Measurements from ENCODE around the gene NPTX1. TPM values are rescaled to one million over a fixed set of nuclear protein-coding genes. Genes with fewer than 3 reads are reported as not detected.

Gene NPTX1
- total and polyA plus RNA-seq, 2 donors (not counting 1 experiment from before 2014, with no cell fraction given): 0.07 to 0.57 TPM

GRCh38 chr17:80442323-80442659, 34.1 kb downstream of the NPTX1 start:
- H3K79me2 ChIP-seq (ENCODE audit: control insufficient read depth, insufficient read depth, low read length): peaks cover 7% of the 10 kb centered on the region
- Mint-ChIP-seq H3K9me3 (ENCODE audit: insufficient read depth) (no peaks in the 10 kb centered on the region), H3K4me1 (no peaks in the 10 kb centered on the region), H3K27ac (no peak overlapping the region), H3K4me3 (no peak overlapping the region), H3K27me3 (peaks cover 12% of the 10 kb centered on the region)
- WGBS (ENCODE audit: insufficient coverage): 81% methylated on average over 8 of the region's 12 CpGs
- intact Hi-C loops (cut with micrococcal nuclease): no loop called here
- H3K9me3 ChIP-seq (ENCODE audit: control extremely low read depth in 1 of 3, control insufficient read depth in 2 of 3, insufficient read depth in 1 of 3, low read length in 2 of 3): peaks cover 0 to 14% (median 0%) of the 10 kb centered on the region in 3 donors
- no peaks in the 10 kb centered on the region for H3K36me3 ChIP-seq (replicated peaks in 1 of 2; ENCODE audit: control extremely low read depth in 1 of 2, control insufficient read depth in 1 of 2, extremely low read depth in 1 of 2, insufficient read depth in 2 of 2, low read length in 1 of 2)
- H3K4me1 ChIP-seq (ENCODE audit: control insufficient read depth in 2 of 2, insufficient read depth in 2 of 2, low read length in 2 of 2): no peaks in the 10 kb centered on the region
- TF ChIP-seq EZH2 (IDR thresholded peaks at IDR 0.05; ENCODE audit: borderline replicate concordance, insufficient read depth, low read depth, low read length, poor library complexity, severe bottlenecking) (no peak), CTCF (IDR thresholded peaks at IDR 0.05) (no peak)
- no peak overlapping the region for H3K4me2 ChIP-seq (replicated peaks; ENCODE audit: low read depth, low read length, poor library complexity, severe bottlenecking)
- ChIA-PET CTCF (no interaction called here), POLR2A (no interaction called here)
- DNase-seq: no peak
- H4K20me1 ChIP-seq (ENCODE audit: control insufficient read depth, insufficient read depth, low read length, poor library complexity, severe bottlenecking): no peaks in the 10 kb centered on the region
- peaks cover 0 to 2% (median 0%) of the 10 kb centered on the region in 4 experiments for H3K27me3 ChIP-seq (replicated peaks in 1 of 4; ENCODE audit: control extremely low read depth in 1 of 4, control insufficient read depth in 3 of 4, insufficient read depth in 4 of 4, low read length in 3 of 4)
- H3K4me3 ChIP-seq (ENCODE audit: control extremely low read depth in 1 of 5, extremely low read depth in 1 of 5, insufficient read depth in 1 of 5, low read depth in 2 of 5, low read length in 4 of 5): no peak overlapping the region
- H2AFZ ChIP-seq (ENCODE audit: insufficient read depth, low read depth, low read length, poor library complexity, severe bottlenecking): no peak overlapping the region
- H3K9ac ChIP-seq (ENCODE audit: low read length): no peak overlapping the region
- no peak for ATAC-seq (ENCODE audit: low read depth)
- H3K27ac ChIP-seq (ENCODE audit: low read length in 2 of 2): no peak overlapping the region

GRCh38 chr17:80441598-80442322, 34.6 kb downstream of the NPTX1 start:
- H4K20me1 ChIP-seq (ENCODE audit: control insufficient read depth, insufficient read depth, low read length, poor library complexity, severe bottlenecking): no peaks in the 10 kb centered on the region
- H3K36me3 ChIP-seq (replicated peaks in 1 of 2; ENCODE audit: control extremely low read depth in 1 of 2, control insufficient read depth in 1 of 2, extremely low read depth in 1 of 2, insufficient read depth in 2 of 2, low read length in 1 of 2): no peaks in the 10 kb centered on the region
- CTCF ChIA-PET: no interaction called here
- WGBS (ENCODE audit: insufficient coverage): 93% methylated on average over 14 of the region's 14 CpGs
- TF ChIP-seq CTCF (IDR thresholded peaks at IDR 0.05) (no peak), EZH2 (IDR thresholded peaks at IDR 0.05; ENCODE audit: borderline replicate concordance, insufficient read depth, low read depth, low read length, poor library complexity, severe bottlenecking) (no peak)
- Mint-ChIP-seq H3K4me3 (no peak overlapping the region), H3K27ac (no peak overlapping the region), H3K9me3 (ENCODE audit: insufficient read depth) (no peaks in the 10 kb centered on the region), H3K4me1 (no peaks in the 10 kb centered on the region), H3K27me3 (peaks cover 12% of the 10 kb centered on the region)
- POLR2A ChIA-PET: no interaction called here
- no peak overlapping the region for H3K9ac ChIP-seq (ENCODE audit: low read length)
- peaks cover 0 to 14% (median 0%) of the 10 kb centered on the region in 3 donors for H3K9me3 ChIP-seq (ENCODE audit: control extremely low read depth in 1 of 3, control insufficient read depth in 2 of 3, insufficient read depth in 1 of 3, low read length in 2 of 3)
- peaks cover 7% of the 10 kb centered on the region for H3K79me2 ChIP-seq (ENCODE audit: control insufficient read depth, insufficient read depth, low read length)
- H3K4me1 ChIP-seq (ENCODE audit: control insufficient read depth in 2 of 2, insufficient read depth in 2 of 2, low read length in 2 of 2): no peaks in the 10 kb centered on the region
- peaks cover 0 to 2% (median 0%) of the 10 kb centered on the region in 4 experiments for H3K27me3 ChIP-seq (replicated peaks in 1 of 4; ENCODE audit: control extremely low read depth in 1 of 4, control insufficient read depth in 3 of 4, insufficient read depth in 4 of 4, low read length in 3 of 4)
- DNase-seq: no peak
- H3K4me3 ChIP-seq (ENCODE audit: control extremely low read depth in 1 of 5, extremely low read depth in 1 of 5, insufficient read depth in 1 of 5, low read depth in 2 of 5, low read length in 4 of 5): no peak overlapping the region
- H3K27ac ChIP-seq (ENCODE audit: low read length in 2 of 2): no peak overlapping the region
- H3K4me2 ChIP-seq (replicated peaks; ENCODE audit: low read depth, low read length, poor library complexity, severe bottlenecking): no peak overlapping the region
- no peak for ATAC-seq (ENCODE audit: low read depth)
- no peak overlapping the region for H2AFZ ChIP-seq (ENCODE audit: insufficient read depth, low read depth, low read length, poor library complexity, severe bottlenecking)
- intact Hi-C loops (cut with micrococcal nuclease): no loop called here
